HG03520 (cell line): ENCODE results near the gene CHCHD6.
A peak's percentile ranks its signal among the peaks of the same experiment; 100 is the strongest.

Experiments used
- ATAC-seq: cut with Tn5 transposase; IDR thresholded peaks from one replicate; pipeline ENCODE4 v1.9.1; 2021; ENCODE audit warnings: mild to moderate bottlenecking, moderate library complexity; ENCODE audit not compliant: unreplicated experiment

The CHCHD6 gene

DNA sequence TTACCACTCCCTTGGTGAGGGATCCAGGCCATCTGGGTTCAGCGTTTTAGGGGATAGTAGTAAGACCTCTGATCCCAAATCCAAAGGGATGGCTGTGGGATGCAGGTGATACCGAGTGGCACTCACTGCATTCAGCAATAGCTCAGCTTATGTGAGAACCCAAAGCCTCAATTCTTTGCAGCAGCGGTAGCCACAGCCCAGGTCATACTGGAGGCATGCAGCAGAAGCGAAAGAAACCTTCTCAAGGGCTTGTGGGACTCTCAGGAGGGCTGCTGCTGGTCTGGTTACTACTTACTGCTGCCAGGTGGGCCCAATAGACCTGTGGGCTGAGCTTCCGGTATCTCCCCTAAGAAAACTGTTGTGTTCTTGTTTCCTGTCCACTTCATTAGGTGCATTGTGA is 38.0 kb downstream of the CHCHD6 start:
- no peak for ATAC-seq

DNA sequence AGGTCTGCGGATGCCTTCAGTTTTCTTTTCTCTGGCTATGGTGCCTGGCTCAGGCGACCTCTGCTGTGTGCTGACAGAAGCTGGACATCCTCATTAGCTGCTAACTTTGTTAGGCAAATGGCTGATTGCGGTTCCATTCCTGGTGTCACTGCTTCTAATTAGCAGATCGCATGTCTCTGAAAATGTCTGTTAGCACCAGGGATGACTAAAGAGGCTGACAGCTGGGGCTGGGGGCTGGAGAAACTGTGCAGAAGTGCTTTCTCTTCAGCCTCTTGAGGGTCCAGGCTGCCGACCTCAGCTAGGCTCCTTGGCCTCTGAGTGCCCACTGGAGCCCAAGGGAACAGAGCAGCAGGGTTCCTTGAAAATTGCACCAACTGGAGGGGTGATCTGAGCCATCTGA is 39.3 kb downstream of the CHCHD6 start:
- ATAC-seq: no peak

DNA sequence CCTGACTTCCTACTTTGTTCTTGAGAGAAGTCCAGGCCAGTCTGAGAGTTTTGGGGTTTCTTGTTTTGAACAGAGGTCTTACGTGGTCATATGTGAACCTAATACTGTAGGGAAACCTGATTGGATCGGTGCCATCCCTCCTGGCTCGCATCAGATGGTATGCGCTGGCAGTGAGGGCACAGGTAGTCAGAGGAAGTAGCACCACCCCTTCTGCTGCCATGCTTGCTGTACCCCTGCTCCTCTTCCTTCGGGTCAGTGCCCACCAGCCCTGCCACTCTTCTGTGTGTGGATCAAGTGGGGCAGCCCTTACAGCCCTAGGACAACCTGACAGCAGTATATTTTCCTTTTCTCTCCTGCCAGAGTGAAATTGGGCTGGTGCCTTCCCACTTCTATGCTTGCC is 39.7 kb downstream of the CHCHD6 start:
- no peak for ATAC-seq

DNA sequence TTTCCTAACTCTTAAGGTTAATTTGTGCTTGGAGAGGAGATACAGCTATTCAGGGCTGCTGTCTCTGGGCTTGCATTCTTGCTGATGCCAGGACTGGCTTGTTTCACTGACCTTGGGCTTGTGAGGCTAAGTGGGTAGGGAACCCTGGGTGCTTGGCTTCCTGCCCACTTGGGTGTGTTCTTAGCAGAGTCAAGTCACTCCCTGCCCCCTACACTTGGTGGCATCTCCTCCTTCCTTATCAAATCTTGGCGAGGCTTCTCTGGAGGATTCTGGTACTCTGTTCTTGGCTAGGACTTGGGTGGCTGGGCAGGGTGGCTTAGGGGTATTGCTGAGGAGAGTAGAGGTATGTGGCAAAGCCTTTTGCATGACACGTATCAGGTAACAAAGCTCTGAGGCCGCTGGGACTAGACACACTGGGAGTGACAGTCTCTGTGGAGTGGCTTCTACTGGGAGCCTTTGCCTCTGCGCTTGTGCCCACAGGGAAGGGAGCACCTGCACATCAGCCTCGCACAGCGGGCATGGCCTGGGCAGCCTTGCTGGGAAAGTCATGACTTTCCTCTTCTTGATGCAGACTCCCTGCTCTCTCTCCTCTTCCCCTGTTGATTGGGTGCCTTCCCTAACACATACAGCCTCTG is 41.8 kb downstream of the CHCHD6 start:
- ATAC-seq: no peak

DNA sequence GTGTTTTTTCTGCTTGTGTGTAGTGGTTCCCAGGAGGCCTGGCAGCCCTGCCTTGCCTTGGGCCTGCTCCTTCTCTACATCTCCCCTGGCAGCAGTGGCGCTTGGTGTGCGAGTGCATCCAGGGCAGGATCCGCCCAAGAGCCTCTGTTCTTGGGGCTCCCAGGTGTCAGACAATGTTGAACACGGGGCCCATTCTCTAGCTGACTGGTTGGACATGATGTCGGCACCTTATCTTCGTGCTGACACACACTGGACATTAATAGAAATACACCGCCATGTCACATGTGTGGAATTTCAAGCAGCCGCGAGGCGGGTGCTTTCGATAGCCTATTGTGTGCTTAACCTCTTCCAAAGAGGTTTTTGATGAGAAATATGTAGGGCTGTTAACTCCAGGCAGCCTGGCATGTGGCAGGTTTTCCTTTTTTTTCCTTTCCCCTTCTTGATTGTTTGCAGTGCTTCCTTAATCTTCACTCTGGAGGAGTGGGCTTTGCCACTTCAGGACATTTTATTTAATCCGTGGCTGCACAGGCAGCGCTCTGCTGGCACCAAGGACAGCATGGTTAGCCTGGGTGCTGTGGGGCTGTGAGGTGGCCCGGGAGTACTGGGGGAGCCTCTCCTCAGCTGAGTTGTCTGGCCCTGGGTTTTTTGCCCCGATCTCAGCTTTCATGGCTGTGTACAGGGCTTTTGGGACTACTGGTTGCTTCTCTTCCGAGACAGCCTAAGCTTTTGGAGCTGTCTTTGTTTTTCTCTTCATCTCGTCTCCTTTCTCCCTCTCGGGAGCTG is 42.5 kb downstream of the CHCHD6 start:
- no peak for ATAC-seq

DNA sequence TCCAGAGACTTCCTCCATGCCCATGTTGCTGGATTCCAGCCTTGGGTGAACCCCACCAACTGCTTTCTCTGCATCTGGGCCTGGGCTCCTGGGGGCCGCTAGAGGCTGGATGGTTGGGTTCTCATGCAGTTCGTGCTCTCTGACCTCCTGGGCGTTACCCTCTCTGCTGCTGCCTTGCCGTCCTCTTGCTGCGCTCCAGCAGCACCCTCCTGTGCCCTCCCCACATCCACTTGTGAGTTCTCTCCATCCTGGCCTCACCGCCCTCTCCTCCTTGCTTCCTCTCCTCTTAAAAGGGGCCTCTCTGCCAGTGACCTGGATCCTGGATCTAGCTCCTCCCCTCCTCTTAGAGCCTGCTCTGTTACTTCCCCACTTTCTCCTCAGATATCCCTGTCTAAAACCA is 43.7 kb downstream of the CHCHD6 start:
- ATAC-seq: no peak

DNA sequence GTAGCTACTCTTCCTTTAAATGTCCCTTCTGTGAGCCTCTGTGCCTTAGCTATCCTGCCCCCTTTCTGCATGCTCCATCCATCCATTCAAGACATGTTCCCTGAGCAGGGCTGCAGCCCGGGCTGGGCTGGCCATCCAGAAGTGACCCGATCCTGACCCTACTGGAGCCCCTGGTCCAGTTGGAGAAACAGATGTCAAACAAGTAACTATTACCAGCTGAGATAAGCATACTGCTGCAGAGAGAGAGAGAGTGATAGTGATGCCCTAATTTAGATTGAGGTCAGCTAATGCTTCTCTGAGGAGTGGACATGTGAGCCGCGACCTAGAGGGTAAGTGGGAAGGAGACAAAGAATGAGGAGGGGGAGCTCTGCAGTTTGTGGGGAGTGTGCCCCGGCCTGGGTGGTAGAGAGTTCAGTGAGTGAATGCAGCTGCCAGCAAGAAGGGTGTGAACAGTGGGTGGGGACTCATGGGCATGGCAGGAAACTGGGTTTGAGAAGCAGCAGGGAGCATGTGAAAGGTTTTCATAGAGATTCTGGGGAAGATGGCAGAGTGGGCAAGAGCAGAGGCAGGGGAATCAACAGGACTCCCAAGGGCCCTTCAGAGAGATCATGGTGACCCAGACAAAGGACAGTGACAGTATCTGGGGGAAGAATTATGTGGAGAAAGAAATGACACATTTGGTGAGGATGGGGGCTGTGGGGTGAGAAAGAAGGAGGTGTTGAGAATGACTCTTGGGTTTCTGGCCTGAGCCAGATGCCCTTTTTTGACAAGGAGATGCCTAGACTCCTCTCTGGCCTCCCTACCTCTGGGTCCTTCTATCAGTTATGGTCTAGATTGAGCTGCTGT is 44.9 kb downstream of the CHCHD6 start:
- ATAC-seq: no peak

DNA sequence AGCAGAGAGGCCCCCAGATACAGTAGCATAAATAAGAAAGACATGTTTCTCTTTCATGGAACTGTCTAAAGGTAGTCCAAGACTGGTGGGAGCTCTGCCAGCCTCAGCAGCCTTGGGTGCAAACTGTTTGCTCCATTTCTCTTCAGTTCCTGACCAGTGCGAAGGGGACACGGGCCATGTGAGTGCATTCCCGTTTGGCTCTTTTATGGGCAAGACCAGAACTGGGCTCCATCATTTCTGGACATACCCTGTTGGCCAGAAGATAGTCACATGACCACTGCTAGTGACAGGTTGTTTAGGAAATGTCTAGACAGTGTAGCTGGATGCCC is 45.5 kb downstream of the CHCHD6 start:
- no peak for ATAC-seq

DNA sequence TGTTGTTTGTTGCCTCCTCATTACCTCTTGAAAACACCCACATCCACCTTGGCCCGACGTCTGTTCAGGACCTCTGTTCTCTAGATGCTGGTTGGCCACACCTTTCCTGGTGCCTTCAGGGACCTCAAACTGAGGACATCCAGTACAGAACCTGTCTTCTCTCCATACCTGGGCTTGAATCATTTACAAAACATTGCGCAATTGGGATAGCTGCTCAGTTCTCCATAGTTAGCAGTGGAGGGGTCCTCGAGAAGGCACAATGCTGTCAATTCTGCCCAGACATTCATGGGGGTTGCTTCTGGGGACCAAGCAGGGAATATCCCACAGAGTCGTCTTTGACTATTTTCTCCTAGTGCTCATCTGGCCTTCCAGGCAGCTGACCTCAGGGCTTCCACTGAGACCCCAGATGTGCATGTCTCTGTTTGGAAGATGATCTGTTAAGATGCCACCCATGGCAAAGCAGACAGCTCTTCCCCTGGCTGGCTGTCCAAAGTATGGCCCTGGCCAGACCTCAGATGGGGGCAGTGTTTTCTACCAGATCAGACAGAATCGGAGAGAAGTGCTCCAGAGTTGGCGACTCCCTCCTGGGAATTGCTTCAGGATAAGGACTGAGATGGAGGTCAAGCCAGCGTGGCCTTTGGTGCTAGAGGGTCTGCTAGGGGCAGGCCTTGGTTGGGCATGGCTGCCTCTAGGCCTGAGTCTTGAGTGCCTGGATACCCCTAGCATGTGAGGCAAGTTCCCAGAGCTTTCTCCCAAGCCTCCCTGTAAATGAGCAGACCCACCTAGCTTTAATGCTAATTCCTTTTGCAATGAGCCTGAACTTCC is 46.1 kb downstream of the CHCHD6 start:
- no peak for ATAC-seq

DNA sequence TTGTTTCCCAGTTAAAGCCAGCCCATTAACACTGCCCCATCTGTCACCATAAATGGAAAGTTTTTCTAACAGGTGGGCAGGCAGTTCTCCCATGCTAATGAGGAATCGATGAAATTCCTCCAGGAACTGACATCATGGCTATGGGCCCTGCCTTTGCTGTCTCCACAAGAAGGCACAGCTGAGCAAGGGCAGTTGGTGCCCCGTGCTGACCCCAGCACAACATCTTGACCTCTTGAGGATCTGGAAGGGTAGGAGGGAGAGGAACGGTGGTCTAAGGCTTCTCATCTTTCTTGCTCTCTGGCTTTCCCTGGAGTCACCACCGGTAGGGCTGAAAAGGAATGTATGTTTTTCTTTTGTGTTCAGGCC is 46.7 kb downstream of the CHCHD6 start:
- ATAC-seq: no peak

DNA sequence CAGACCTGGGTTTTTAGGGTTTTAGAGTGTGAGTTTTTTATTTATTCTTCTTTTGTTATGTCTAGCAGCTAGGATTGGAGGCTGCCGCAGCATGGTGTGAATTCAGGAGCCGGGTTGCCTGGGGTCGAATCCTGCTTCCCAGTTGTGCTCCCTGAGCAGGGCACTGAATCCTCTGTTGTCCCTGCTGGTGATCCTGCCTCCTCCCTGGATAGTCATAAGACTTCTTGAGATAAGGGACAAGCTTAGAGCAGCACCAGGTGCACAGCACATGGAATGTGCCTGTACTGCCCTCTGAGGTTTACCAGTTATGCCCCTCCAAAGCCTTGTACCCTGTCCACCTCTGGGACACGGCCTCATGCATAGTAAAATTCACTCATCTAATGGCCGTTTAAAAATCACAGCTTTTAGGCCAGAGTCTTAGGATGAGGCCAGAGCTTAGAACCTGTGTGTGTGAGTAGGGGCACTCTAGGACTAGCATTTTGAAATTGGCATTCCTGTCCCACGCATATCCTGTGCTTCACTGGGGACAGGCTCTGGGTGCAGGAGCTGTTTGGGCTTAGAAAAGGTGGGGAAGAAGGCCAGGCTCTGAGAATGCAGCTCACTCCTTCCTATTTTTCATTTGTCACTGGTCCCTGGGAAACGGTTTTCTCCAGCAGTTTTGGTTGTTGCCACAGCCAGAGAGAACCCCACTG is 47.7 kb downstream of the CHCHD6 start:
- ATAC-seq: no peak

DNA sequence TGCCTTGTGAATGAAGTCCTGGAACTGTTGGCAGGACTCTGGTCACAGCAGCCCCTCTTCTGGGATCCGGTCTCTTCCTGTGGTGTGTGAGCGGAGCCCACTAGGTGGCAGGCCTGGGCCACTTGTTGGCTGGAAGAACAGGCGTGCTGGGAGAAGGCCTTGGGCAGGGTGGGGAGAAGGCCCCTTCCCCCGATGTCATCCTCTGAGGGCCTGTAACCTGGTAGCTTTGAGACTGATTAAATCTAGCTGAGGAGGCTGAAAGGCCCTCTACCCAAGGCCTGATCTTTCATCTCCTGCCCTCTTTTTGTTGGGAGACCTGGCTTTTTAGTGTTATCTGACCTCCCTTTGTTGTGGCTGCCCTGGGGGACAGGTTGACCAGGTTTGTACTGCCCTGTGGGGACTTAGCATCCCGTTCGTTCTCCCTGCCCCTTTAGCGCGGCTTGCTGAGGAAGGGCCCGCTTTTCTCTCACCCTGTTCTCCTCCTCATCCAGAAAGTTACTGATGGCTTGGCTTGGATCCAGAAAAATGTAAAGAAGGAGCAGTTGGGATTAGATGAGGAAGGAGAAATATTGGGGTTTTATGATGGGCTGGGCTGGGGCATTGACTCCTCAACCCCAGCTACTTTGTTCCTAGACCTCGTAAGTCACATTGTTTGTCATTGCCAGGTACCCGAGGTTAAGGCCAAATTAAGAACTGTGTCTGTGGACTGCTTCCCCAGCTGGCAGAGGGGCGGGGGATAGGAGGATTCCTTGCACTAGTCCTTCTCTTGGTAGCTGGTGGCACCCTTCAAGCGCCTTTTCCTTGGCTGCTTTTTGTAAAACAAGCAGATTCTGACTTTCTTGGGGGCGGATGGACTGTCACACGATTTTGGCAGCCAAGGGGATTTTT is 48.5 kb downstream of the CHCHD6 start:
- peak; percentile 53 for ATAC-seq

DNA sequence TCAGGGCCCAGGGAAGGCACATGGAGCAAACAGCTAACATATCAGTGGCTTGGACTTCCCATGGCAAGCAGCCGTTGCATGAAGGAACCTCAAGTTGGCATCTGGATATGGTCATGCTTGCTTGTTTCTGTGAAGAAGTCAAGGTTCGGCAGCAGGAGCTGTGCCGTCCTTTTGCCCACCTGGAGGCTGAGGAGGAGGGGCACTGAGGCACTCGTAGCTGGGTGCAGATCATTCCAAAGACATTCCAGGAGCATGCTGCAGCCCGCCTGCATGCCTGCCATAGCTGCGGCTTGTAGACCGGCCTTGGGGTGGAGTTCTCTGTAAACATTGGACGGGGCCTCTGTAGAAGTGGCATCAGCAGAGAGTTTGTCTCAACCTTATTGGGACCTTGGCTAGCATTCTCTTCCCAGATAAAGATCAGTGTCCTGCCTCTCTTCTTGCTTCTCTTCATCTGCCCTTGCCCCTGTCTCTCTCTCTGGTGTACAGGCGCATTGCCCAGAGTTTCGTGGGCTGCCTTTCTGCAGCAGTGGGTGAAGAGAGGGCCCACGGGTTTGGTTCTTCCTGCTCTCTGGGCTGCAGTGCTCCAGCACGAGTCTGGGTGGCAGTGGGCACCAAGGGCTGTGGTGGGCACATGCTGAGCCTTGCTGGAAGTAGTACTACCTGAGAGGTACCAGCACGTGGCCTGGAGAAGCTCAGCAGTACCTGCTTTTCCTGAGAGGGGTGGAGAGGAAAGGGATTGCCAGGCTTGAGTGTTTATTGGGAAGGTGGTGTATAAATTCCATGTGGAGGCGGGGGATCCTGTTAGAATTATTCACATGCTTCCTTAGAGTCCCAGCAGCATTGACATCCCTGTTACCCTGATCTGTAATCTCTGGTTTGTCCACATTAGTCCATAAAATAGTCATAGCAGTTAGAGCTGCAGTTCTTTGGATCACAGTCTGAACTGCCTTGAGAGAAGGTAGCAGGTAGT is 49.4 kb downstream of the CHCHD6 start:
- no peak for ATAC-seq

DNA sequence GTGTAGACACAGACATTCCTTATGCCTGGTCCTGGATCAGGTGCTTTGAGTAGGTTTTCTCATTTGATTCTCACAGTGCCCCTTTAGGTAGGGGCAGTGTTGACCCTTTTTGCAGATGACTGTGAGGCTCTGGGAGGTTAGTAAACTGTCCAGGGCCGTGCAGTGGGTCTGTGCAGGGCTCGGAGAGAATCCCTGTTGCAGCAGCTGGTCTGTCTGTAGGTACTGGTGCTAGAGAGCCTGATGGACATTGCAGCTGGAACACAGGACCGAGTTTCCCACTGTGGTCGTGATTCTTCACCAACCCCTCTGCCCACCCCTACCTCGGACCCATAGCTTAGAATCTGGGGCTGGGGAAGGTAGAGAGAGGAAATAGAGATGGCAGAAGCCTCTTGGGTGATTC is 51.8 kb downstream of the CHCHD6 start:
- no peak for ATAC-seq

DNA sequence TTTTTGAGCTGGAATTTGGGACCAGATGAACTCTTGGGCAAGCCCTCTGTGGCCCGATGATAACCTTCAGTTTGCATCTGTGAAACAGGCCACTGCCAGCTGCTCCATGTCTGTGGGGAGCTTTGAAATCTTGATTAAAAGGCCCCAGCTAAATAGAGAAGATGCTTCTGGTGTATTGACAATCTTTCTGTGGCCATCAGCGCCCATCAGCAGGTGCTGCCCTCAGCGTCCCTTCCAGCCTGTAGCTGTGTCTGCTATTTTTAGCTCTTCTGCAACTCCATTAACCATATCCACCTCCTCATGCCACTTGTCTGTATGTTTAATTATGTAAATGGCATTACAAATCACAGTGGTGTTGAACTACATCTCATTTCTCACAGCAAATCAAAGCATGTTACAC is 54.0 kb downstream of the CHCHD6 start:
- ATAC-seq: no peak

DNA sequence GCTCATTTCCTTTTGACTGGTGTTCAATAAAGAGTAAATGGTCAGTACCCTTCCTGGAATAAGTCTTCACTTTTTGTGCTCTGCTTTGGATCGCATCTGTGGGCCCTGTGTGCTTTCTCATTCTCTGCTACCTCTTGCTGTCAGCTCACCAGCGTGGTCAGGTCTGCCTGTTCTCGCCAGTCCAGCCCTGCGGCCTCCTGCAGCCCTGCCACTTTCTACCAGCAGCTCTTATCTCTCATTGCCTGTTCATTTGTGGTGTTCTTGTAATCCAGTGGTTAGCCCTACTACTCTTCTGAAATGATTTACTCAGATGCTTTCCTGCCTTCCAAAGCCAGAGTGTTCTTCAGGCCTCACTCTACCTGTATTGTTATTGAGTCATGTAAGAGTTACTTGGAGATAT is 54.8 kb downstream of the CHCHD6 start:
- ATAC-seq: no peak

DNA sequence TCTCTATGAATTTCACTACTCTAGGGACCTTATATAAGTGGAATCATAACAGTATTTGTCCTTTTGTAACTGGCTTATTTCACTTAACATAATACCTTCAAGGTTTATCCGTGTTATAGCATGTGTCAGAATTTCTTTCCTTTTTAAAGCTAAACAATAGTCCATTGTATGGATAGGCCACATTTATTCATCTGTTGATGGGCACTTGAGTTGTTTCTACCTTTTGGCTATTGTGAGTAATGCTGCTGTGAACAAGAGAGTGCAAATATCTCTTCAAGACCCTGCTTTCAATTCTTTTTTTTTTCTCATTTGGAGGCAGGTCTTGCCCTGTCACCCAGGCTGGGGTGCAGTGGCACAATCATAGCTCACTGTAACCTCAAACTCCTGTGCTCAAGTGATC is 56.5 kb downstream of the CHCHD6 start:
- no peak for ATAC-seq

DNA sequence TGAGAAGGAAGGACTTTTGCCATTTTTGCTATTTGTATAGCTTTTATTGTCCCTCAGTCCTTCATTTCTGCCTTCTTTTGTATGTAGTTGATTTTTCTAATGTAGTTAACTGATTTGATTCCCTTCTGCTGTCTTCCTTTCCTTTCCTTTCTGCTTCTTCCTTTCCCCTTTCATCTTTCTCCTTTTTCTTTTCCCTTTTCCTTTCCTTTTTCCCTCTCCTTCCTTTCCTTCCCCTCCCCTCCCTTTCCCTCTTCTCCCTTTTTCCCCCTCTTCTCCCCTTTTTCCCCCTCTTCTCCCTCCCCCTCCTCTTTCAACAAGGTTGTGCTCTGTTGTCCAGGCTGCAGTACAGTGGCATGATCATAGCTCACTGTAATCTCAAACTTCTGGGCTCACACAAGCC is 59.0 kb downstream of the CHCHD6 start:
- ATAC-seq: no peak
